HG03108 (cell line): ENCODE data around the gene TNS4.

Experiments
- ATAC-seq: cut with Tn5 transposase; IDR thresholded peaks from one replicate; pipeline ENCODE4 v1.9.1; 2021; ENCODE audit warnings: moderate library complexity; ENCODE audit not compliant: unreplicated experiment

TNS4 gene

GRCh38 chr17:40496634-40497420 lies 4.6 kb downstream of the TNS4 start:
- no peak for ATAC-seq

- no peak for ATAC-seq
Observed at GRCh38 chr17:40496170-40496569, 5.3 kb downstream of the TNS4 start.

DNA sequence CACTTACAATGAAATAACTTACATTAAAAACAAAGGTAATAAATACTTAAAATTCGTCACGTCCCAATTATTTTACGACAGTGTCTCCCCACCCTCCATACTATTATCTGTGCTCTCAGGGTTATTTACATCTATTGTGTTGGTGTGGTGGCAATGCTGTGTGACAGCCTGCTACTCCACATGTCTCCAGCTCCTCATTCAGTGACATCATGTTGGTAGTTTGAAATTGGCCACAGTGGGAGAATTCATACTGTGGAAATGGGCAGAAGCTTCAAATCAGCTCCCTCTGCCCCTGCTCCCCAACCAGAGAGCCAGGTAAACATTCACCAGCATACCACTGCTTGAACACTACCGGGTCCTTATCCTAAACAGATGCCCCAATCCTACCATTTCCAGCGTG lies 6.3 kb downstream of the TNS4 start:
- no peak for ATAC-seq

DNA sequence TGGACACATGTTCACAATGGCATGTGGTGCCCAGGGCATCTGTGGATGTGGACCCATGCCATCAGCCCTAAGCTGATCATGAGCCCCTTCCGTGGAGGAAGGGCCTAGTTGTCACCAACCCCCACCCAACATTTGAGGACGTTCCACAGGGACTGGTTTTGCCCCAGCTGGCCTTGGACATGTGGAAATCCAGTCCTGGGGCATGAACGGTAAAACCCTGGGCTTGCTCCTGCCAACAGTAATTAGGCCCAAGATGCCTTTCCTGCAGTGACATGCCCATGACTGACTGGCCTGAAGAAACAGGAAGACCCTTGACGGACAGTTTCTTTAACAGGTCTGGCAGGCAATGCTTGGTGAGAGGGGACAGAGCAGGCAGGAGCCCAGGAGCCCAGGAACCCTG lies 7.7 kb downstream of the TNS4 start:
- ATAC-seq, result no peak

DNA sequence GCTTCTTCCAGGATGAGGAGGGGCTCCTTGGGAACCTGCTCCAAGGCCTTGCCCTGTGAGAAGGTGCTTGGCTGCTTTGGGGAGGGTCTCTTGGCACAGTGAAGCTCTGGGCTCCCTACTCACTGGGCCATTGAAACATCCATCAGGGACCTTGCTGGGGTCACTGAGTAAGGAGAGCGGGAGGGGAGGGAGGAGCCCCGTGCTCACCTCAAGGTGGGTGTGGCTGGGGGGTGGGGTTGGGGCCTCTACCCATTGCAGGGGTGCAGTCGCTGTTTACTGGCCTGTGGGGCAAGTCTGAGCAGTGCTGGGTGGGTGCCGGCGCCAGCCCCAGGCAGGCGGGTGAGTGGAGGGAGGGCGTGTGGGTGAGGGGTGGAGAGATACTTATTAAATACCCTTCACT lies 9.9 kb downstream of the TNS4 start:
- no peak for ATAC-seq

- ATAC-seq, result no peak
Observed at GRCh38 chr17:40490982-40491381, 10.4 kb downstream of the TNS4 start.

DNA sequence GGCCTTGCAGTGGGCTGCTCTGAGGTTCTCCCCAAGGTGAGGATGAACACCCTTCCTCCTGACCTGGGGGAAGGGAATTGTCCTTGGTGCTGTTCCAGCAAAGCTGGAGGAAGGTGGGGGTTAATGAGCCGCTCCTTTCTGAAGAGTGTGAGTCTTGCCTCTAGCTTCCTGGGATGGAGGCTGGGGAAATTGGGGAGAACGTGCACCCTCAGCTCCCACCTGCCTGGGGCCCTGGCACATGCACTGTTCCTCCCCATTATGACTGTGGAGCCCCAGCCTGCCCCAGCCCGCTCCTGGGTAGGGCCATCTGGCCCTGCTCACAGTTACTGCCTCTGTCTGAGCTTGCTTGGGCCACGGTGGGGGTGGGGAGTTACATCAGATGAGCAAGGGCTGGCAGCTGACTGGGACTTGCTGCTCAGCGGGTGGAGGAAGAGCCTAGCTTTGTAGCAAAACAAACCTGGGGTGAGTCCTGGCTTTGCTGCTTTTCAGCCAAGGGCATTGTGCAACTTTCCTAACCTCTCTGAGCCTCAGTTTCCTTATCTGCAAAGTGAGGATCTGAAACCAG lies 11.1 kb downstream of the TNS4 start:
- ATAC-seq, result no peak

DNA sequence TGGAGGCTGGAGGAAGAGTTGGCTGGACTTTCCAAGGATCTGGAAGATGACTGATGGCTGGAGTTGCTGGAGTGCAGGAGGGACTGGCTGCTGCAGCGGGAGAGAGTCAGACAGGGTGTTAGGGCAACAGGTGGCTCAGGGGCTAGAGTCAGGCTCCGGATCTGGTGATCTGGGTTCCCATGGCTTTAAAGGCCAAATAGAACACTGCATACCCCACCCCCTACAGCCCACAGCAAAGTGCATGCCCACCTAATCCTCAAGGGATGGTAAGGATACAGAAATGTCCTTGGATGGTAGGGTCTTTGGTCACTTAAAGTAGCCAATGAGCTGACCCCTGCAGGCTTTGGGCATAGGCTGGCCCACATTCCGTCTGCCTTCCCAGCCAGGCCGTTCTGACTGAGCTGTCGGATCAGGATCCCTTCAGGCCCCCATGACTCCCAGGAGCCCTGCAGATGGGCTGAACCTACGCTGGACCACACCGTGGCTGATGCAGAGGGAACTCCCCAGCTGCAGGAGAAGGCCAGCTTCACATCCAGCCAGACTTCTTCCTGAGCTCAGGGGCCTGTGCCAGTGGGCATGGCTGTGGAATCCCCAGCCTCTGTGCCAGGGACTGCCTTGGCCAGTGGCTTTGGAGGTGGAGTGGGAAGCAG lies 13.9 kb downstream of the TNS4 start:
- no peak for ATAC-seq

GRCh38 chr17:40486522-40487370 lies 14.7 kb downstream of the TNS4 start:
- no peak for ATAC-seq

DNA sequence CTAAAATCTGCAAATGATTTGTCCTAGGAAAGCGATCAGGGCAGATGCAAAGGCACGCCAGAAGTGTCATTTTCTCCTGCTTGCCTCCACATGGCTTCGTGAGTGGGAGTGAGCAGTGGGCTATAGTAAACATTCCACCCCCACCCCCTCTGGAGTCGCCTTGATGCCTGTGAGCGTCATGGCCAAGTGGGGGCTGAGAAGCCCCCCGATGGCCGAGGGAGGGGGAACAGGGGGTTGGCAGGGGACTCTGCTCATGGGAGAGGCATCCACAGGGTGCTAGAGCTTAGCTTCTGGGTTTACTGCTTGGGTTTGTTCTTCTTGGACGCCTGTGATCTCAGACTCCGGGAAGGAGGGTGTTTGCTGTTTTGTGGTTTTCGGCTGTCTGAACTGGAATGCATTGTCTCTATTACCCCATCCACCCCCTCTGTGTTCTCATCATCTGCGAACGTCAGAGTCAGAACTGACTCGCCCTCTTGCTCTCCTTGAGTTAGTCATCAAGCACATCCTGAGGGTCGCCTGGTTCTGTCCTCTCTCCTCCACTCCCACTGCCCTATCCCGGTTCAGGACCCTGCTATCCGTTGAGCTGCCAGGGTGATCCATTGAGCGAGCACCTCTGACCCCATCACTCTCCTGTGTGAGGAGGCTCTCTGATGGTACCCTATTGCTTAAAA lies 15.4 kb downstream of the TNS4 start:
- ATAC-seq, result no peak

- ATAC-seq, result no peak
Observed at GRCh38 chr17:40484973-40485530, 16.4 kb downstream of the TNS4 start.

DNA sequence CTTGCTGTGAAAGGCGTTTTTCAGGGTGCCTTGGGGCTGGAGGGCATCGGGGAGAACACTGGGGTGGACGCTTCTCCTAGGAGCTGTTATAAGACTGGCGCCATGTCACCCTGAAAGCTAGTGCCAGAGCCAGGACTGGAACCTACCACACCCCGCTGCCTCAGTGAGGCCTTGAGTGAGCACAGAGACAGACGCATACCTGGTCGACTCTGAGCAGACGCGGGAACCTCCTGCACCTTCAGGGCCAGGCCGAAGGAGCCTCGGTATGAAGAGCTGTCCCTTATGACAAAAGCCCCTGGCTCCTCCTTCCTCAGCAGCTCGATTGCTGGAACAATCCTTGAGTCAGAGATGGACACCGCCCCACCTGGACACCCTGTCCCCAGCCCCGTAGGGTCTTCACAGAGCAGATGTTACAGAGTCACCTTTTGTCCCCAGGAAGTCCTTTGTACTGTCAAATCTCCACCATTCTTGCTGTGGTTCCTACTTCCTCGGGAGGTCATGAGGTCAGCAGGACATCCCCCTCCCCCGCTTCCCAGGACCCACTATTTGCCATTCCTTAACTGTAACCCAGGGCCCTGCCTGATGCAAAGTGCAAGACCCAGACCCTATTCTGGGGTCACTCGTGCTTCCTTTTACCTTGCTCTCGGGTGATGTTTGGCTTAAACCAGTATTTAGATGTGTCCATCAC lies 17.0 kb downstream of the TNS4 start:
- ATAC-seq, result no peak

GRCh38 chr17:40483679-40484078 lies 17.7 kb downstream of the TNS4 start:
- ATAC-seq, result no peak

DNA sequence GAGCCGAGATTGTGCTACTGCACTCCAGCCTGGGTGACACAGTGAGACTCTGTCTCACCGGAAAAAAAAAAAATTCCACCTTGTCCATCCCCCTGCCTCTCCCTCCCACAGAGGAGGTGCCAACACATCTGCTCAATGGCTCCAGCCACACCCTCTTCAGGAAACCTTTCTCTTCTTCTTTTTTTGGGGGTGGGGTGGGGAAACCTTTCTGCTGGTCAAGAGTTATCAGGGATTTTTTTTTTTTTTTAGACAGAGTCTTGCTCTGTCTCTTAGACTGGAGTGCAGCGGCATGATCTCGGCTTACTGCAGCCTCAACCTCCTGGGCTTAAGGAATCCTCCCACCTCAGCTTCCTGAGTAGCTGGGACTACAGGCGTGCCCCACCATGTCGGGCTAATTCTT lies 18.7 kb downstream of the TNS4 start:
- ATAC-seq, result no peak

- ATAC-seq, result no peak
Observed at GRCh38 chr17:40481106-40481505, 20.3 kb downstream of the TNS4 start.

DNA sequence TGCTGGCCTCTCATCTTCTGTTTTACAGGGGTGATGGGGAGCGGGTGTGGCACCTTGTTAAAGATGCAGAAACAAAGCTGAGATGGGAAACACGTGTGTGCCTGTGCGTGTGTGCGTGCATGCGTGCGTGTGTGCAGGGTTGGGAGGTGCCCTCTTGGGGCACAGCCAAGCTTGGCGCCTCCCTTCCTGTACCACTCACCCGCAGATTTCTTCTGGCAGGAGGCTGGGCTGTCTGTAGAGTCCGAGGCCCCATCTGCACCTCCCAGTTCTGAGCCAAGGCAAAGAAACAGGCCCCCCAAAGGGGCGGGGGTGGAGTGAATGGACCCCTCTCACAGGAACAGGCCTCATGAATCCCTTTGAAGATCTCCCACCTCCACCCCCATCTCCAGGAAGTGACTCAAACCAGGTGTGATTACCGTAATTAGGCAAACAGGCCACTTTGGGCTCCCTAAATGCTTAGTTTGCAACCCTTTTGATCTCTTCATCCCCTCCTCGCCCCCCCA lies 20.9 kb downstream of the TNS4 start:
- no peak for ATAC-seq

DNA sequence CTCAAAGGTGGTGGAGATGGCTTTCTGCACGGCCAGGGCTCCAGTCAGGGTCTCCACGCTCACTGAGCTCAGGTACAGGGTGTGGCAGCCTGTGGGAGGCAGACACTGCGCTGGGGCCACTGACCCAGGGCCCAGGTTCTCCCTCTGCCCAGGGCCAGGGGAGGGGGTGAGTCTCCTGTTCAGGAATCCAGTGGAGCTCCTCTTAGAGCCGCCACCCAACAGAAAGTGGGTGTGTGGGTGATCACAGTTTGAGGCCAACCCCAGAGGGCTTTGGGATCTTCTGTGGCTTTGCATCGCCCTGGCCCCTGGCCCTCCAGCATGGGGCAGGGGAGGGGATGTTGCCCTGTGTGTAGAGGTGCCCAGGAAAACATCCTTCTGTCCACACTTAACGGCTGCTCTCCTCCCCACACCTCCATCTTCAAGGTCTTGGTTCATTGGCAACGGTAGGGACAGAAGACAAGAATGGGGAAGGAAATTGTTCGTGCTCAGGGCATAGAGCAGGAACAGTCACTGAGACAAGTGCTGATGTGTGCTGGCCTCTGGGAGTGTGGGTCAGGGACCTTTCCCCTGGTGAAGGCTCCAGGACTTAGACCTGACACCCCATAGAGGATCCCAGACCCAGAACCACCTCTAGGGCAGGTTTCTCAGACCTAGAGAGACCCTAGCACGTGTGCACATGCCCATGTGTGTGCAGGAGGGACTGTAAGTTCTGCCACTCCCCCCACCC lies 21.5 kb downstream of the TNS4 start:
- no peak for ATAC-seq

DNA sequence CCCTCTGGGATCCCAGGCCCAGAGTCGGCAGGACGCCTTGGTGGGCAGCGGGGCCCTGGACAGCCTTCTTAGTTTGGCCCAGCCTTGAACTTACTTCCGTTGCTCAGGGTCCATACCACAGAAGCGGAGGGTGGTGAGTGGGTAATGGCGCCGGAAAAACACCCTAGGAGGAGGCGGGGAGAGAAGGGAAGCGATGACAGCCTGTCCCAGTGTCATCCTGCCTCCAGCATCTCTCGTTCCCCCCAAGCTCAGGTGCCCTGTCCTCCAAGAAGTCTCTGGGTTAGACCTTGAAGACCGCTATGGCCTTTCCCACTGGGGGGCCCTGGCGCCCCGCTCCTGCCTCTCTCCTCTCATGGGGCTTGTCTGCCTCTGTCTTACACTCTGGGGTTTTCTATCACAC lies 22.9 kb downstream of the TNS4 start:
- no peak for ATAC-seq

DNA sequence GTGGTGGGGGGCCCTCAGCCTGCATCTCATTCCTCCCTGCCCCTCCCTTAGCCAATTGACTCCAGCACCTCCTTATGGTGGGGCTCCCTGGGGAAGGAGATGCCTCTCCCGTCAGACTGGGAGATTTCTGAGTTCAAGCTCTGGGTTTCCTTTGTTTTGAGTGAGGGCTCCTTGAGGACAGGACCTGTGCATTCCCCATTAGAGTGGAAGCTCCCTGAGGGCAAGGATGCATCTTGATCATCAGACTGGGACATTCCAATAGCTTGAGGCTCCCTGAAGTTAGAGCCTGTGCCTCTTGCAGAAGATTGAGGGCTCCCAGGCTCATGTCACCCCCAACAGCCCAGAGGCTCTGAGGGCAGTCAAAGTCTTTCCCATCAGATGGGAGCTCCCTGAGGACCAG lies 23.6 kb downstream of the TNS4 start:
- no peak for ATAC-seq
